GM12892 (cell line): ENCODE results near the gene ZRANB2.

Experiments
- POLR2A ChIP-seq: IDR thresholded peaks from 2 replicates; pipeline ENCODE4 v1.6.1; 2011; ENCODE audit warnings: low read depth, low read length, control low read depth
- POLR2AphosphoS5 ChIP-seq: IDR thresholded peaks from 2 replicates; pipeline ENCODE4 v1.6.1; 2011; ENCODE audit warnings: low read depth, low read length, control low read depth
- TAF1 ChIP-seq: IDR thresholded peaks from 2 replicates; pipeline ENCODE4 v1.6.1; 2011; ENCODE audit warnings: low read depth, mild to moderate bottlenecking, control low read depth, low read length, borderline replicate concordance

DNA sequence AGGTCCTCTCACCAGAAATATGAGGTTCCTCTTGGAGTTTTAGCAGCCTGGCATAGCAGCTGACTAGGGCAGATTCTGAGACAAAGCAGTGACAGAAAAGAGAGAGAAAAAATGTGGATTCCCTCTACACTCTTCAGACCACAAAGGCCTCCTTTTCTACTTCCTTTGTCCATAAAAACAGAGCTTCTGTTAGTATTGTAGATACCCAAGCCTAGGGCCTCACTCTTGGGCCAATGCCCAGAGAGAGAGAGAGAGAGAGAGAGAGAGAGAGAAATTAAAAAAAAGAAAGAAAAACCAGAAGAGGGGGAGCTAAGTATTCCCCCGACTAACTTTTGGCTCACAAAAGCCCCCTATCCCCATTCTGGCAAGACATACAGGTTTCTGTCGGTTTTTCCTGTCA, 2.4 kb upstream of the ZRANB2 start:
- no peak for TF ChIP-seq POLR2AphosphoS5
- TF ChIP-seq TAF1, result no peak
- TF ChIP-seq POLR2A, result no peak
